Measurements from ENCODE around the gene MAP4K3.

DNA sequence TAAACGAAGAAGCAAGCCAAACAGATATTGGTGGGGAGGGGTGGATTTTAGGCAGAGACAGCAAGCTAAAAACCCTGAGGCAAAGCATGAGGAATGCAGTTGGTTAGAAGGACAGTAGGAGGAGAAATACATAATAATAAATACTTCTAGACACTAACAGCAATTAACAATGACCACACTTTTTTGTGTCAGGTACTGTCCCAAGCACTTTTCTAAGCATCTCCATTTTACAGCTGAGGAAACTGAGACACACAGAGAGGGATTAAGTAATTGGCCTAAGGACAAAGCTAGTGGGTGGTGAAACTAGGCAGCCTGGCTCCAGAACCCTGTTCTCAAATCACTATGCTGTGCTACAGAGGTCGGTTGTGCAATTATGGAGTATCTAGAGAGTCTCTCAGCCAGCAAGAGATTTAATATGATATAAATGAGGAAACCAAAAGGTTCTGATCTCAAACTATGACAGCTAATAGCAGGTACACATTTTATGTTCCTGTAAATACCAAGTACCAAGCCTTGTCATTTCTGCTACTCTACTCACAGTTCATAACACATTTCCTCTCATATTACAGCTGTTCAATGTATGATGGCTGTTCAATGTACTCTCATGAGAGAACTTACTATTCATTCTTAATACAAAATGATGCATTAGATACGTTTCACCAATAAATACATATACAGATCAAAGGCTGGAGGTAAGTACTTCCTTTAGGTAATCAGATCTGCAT, 5.3 kb downstream of the MAP4K3 start:
- TF ChIP-seq CTCF (IDR thresholded peaks at IDR 0.05) = no peak
- TF ChIP-seq POLR2A (IDR thresholded peaks at IDR 0.05) = no peak
